ENCODE measurements around the gene TSC22D2. TPM values are rescaled to one million over a fixed set of nuclear protein-coding genes. Genes with fewer than 3 reads are reported as not detected.

The TSC22D2 gene
- total and polyA plus RNA-seq, 7 donors: 6.6 to 24.9 (median 14.6) TPM

DNA sequence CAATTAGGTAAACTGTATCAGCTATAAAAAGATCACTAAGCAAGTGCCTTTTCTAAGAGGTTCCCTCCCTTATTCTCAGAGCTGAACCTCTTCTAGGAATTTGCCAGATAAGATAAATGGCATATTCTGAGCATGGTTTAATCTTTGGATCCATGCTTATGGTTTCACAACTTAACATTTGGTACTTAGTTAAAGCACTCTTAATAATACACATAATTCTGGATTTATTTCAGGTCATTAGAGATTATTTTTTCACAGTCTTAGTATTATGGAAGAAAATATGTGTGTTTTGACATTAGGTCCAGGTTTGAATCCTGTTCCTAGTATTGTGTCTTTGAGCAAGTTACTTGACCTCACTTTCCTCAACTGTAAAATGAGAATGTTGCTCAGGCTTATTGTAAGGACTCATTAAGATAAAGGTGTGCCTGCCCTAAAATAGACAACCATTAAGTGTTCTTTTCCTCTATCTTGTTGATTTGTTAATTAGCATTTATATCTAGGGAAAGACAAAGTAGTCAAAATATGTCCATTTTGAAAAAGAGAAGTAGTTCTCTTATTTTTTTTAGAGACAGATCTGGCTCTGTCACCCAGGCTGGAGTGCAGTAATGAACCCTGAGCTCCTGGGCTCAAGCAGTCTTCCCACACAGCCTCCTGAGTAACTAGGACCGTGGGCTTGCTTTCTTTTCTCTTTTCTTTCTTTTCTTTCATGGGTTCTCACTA lies 43.4 kb downstream of the TSC22D2 start:
- no peak for DNase-seq
- WGBS, 2 donors: 86 to 97% methylated on average over 1 of the region's 1 CpG
- no peaks in the 10 kb centered on the region for H3K36me3 ChIP-seq
- TF ChIP-seq POLR2AphosphoS5 (IDR thresholded peaks at IDR 0.05) (no peak), POLR2A (IDR thresholded peaks at IDR 0.05) (no peak), EP300 (IDR thresholded peaks at IDR 0.05) (no peak)
- TF ChIP-seq, protein P1, sequence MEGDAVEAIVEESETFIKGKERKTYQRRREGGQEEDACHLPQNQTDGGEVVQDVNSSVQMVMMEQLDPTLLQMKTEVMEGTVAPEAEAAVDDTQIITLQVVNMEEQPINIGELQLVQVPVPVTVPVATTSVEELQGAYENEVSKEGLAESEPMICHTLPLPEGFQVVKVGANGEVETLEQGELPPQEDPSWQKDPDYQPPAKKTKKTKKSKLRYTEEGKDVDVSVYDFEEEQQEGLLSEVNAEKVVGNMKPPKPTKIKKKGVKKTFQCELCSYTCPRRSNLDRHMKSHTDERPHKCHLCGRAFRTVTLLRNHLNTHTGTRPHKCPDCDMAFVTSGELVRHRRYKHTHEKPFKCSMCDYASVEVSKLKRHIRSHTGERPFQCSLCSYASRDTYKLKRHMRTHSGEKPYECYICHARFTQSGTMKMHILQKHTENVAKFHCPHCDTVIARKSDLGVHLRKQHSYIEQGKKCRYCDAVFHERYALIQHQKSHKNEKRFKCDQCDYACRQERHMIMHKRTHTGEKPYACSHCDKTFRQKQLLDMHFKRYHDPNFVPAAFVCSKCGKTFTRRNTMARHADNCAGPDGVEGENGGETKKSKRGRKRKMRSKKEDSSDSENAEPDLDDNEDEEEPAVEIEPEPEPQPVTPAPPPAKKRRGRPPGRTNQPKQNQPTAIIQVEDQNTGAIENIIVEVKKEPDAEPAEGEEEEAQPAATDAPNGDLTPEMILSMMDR (IDR thresholded peaks at IDR 0.05): no peak
- H3K4me1 ChIP-seq: peaks cover 0 to 76% (median 55%) of the 10 kb centered on the region in 4 donors
- no peak overlapping the region for H3K4me3 ChIP-seq
- intact Hi-C loops (cut with DNase I): loop anchor here (5.0 kb wide), 1 partner anchor 39 kb away; no protein-coding TSS in a partner anchor
- peak overlapping the region in 2 of 4 donors; percentile 24 to 27 for H3K27ac ChIP-seq
- no peaks in the 10 kb centered on the region for H3K9me3 ChIP-seq
- no peaks in the 10 kb centered on the region for H3K27me3 ChIP-seq

- no peak for DNase-seq
- intact Hi-C loops (cut with DNase I): loop anchor here (5.0 kb wide), 1 partner anchor 41 kb away; no protein-coding TSS in a partner anchor
- WGBS, 2 donors: 21 to 74% methylated on average over 4 of the region's 4 CpGs
- Histone ChIP-seq H3K36me3 (peaks cover 0 to 14% (median under 1%) of the 10 kb centered on the region in 4 donors), H3K27ac (no peak overlapping the region), H3K9me3 (no peaks in the 10 kb centered on the region), H3K4me3 (no peak overlapping the region), H3K4me1 (peaks cover 0 to 57% (median 41%) of the 10 kb centered on the region in 4 donors), H3K27me3 (no peaks in the 10 kb centered on the region)
- no peak for TF ChIP-seq EP300 (IDR thresholded peaks at IDR 0.05)
- TF ChIP-seq, protein P1 (IDR thresholded peaks at IDR 0.05): no peak
- TF ChIP-seq POLR2A (IDR thresholded peaks at IDR 0.05): no peak
- TF ChIP-seq POLR2AphosphoS5 (IDR thresholded peaks at IDR 0.05): no peak
Observed at GRCh38 chr3:150453353-150453752, 45.3 kb downstream of the TSC22D2 start.

DNA sequence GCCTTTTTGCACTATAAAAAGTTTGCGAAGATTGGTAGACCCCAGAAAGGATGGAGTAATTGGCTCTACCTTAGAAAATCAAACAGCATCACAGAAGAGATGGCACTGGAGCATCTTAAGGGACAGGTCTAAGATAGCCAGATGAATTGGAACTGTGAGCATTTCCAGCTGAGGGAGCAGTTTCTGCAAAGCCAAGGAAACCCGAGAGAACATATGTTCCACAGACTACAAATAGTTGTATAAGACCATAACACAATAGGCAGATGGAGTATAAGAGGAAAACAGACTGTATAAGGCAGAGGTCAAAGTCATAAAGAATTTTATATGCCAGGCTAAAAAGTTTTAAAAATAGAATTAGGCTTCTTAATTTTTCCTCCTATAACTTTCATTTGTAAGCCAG lies 46.0 kb downstream of the TSC22D2 start:
- intact Hi-C loops (cut with DNase I): loop anchor here (5.0 kb wide), 1 partner anchor 42 kb away; no protein-coding TSS in a partner anchor
- H3K9me3 ChIP-seq: no peaks in the 10 kb centered on the region
- 51 to 79% methylated on average over 2 of the region's 2 CpGs for WGBS, 2 donors
- TF ChIP-seq POLR2AphosphoS5 (IDR thresholded peaks at IDR 0.05) (no peak), POLR2A (IDR thresholded peaks at IDR 0.05) (no peak), EP300 (IDR thresholded peaks at IDR 0.05) (no peak)
- TF ChIP-seq, protein P1 (IDR thresholded peaks at IDR 0.05): no peak
- H3K27me3 ChIP-seq: no peaks in the 10 kb centered on the region
- H3K27ac ChIP-seq: peak overlapping the region in 1 of 4 donors; percentile 44
- no peak for DNase-seq
- peaks cover 0 to 21% (median 2%) of the 10 kb centered on the region in 4 donors for H3K36me3 ChIP-seq
- H3K4me3 ChIP-seq: no peak overlapping the region
- H3K4me1 ChIP-seq: peaks cover 0 to 50% (median 36%) of the 10 kb centered on the region in 4 donors

- intact Hi-C loops (cut with DNase I): loop anchor here (5.0 kb wide), 1 partner anchor 42 kb away; no protein-coding TSS in a partner anchor
- TF ChIP-seq, protein P1 (IDR thresholded peaks at IDR 0.05): no peak
- TF ChIP-seq POLR2A (IDR thresholded peaks at IDR 0.05) (no peak), EP300 (IDR thresholded peaks at IDR 0.05) (no peak), POLR2AphosphoS5 (IDR thresholded peaks at IDR 0.05) (no peak)
- no peak overlapping the region for H3K4me3 ChIP-seq
- peak overlapping the region in 1 of 4 donors; percentile 44 for H3K27ac ChIP-seq
- H3K36me3 ChIP-seq: peaks cover 0 to 24% (median 2%) of the 10 kb centered on the region in 4 donors
- no peaks in the 10 kb centered on the region for H3K9me3 ChIP-seq
- WGBS, 2 donors: 93 to 95% methylated on average over 1 of the region's 1 CpG
- no peak for DNase-seq
- H3K4me1 ChIP-seq: peaks cover 0 to 44% (median 30%) of the 10 kb centered on the region in 4 donors
- no peaks in the 10 kb centered on the region for H3K27me3 ChIP-seq
Observed at GRCh38 chr3:150454622-150455021, 46.5 kb downstream of the TSC22D2 start.

Measured in sigmoid colon (tissue), 7 donors.